AG09309 (cell line): ENCODE results near the gene FZD4.
"Not testable (repeated sequence)": the region's sequence is repeated elsewhere in the genome, so short reads cannot be mapped to it uniquely, and the experiment has no call there.

Experiments
- DNase-seq: peaks from one replicate; pipeline ENCODE4 v3.0.0-alpha.2; 2010; ENCODE audit warnings: low read depth
- H3K4me3 ChIP-seq: 2 replicates; pipeline ENCODE4 v1.5.1; 2011; ENCODE audit warnings: mild to moderate bottlenecking, low read depth, low read length, moderate library complexity; ENCODE audit not compliant: control insufficient read depth
- CTCF ChIP-seq: IDR thresholded peaks from 2 replicates; pipeline ENCODE4 v1.5.1; 2011; ENCODE audit warnings: mild to moderate bottlenecking, low read depth, low read length, inconsistent platforms; ENCODE audit not compliant: insufficient read depth, control insufficient read depth; ENCODE audit errors: missing control alignments

Gene FZD4

GRCh38 chr11:86993031-86993430, 37.8 kb upstream of the FZD4 start:
- no peak for TF ChIP-seq CTCF
- no peak overlapping the region for H3K4me3 ChIP-seq
- DNase-seq: no peak

DNA sequence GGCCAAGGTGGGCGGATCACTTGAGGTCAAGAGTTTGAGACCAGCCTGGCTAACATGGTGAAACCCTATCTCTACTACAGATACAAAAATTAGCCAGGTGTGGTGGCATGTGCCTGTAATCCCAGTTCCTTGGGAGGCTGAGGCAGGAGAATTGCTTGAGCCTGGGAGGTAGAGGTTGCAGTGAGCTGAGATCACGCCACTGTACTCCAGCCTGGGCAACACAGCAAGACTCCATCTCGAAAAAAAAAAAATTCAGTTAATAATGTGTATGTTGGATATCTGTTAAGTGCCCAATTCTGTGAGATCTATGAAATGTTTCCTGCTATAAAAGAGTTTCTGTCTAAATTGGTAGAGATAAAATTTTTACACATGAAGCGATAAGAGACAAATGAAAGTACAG, 37.1 kb upstream of the FZD4 start:
- DNase-seq: not testable (repeated sequence)

GRCh38 chr11:86991341-86991740, 36.1 kb upstream of the FZD4 start:
- DNase-seq: no peak
- TF ChIP-seq CTCF: no peak
- no peak overlapping the region for H3K4me3 ChIP-seq

More for the DNA sequence above, 37.1 kb upstream of the FZD4 start:
- H3K4me3 ChIP-seq: not testable (repeated sequence)

DNA sequence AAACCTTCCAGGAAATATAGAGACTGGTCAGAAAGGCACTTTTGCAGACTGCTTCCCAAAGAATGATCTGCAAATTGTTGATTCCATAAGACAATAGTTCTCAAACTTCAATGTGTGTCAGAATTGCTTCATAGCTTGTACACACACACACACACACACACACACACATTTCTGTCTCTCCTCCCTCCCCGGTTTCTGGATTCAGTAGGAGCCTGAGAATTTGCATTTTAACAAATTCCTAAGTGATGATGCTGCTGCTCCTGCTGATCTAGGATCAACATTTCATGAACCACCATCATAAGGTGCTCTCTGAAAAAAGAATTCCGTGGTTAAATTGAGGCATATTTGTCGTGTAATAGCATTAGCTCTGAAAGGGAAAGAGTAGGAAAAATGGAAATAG, 35.3 kb upstream of the FZD4 start:
- H3K4me3 ChIP-seq: no peak overlapping the region
- TF ChIP-seq CTCF: no peak
- DNase-seq: peak; percentile 10

DNA sequence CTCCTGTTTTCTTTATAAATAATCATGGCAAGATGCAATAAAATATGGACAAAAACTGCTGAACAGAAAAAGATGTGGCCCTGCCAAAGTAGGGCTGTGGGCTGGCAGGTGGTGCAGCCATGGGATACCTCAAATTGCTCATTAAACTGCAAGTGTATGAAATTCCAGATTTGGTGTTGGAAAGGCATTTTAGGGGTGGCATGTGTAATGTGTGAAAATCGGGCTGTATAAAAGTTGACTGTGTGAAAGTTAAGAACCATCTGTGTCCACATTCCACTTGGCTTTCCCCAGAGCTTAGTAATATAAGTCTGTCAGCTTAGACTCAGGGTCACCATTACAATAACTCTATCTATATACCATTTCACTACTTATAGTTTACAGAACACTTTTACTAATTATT, 34.8 kb upstream of the FZD4 start:
- DNase-seq: no peak
- TF ChIP-seq CTCF: no peak
- no peak overlapping the region for H3K4me3 ChIP-seq

DNA sequence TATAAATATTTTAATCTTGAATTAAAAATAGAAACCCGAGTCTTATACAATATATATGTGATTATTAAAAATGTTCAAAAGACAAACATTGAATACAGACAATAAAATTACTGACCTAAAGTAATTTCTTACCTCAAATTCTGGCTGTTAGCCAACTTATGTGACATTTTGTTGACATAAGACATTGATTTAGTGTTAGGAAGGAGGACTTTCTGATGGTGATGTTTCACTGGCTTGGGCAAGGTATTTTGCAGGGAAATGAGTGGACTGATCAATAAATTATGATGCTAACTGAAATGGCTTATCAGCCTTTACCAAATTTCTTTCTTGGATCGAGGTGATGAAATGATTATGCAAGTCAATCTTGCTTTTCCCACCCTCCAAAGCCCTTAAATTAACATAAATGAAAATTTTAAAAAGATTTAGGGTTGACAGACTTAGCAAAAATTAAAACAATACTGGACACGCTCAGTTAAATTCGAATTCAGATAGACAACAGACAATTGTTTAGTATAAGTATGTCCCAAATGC, 33.2 kb upstream of the FZD4 start:
- no peak for DNase-seq
- no peak for TF ChIP-seq CTCF

GRCh38 chr11:86987679-86988078, 32.5 kb upstream of the FZD4 start:
- H3K4me3 ChIP-seq: no peak overlapping the region
- TF ChIP-seq CTCF: no peak
- no peak for DNase-seq

More for the DNA sequence above, 33.2 kb upstream of the FZD4 start:
- no peak overlapping the region for H3K4me3 ChIP-seq
